ENCODE data around the gene CORO6. TPM values are rescaled to one million over a fixed set of nuclear protein-coding genes. Genes with fewer than 3 reads are reported as not detected.

Gene CORO6
- total and polyA plus RNA-seq, 2 of the 13 experiments (the other 11 are each of a cell fraction or from before 2014, with no cell fraction given): 0.42 to 0.82 TPM

GRCh38 chr17:29613352-29613837 lies 9.3 kb downstream of the CORO6 start (continued):
- TF ChIP-seq ZFP36 (IDR thresholded peaks at IDR 0.05; ENCODE audit: borderline replicate concordance, low read depth, low read length, partially characterized antibody) (no peak), ZSCAN25 (CRISPR knock-in tag; IDR thresholded peaks at IDR 0.05) (no peak), ZBTB20 (CRISPR knock-in tag; IDR thresholded peaks at IDR 0.05; ENCODE audit: borderline replicate concordance, low read depth) (no peak), ZSCAN20 (CRISPR knock-in tag; IDR thresholded peaks at IDR 0.05; ENCODE audit: borderline replicate concordance) (no peak), ZSCAN12 (CRISPR knock-in tag; IDR thresholded peaks at IDR 0.05) (no peak), ZNF282 (IDR thresholded peaks at IDR 0.05; ENCODE audit: partially characterized antibody) (no peak), TARDBP (CRISPR knock-in tag; IDR thresholded peaks at IDR 0.05) (peak; percentile 39; the same call in 1 of the 2 replicates), EHMT2 (IDR thresholded peaks at IDR 0.05; ENCODE audit: borderline replicate concordance, low read depth, low read length) (no peak), ZNF12 (CRISPR knock-in tag; IDR thresholded peaks at IDR 0.05) (no peak), MED1 (CRISPR knock-in tag; IDR thresholded peaks at IDR 0.05) (no peak), ATAD3A (CRISPR knock-in tag; IDR thresholded peaks at IDR 0.05) (no peak), PAX8 (CRISPR knock-in tag; IDR thresholded peaks at IDR 0.05; ENCODE audit: borderline replicate concordance) (no peak; the same call in 1 of the 2 replicates), HOXA7 (CRISPR knock-in tag; IDR thresholded peaks at IDR 0.05) (no peak), SRSF4 (IDR thresholded peaks at IDR 0.05; ENCODE audit: low read depth, low read length, poor library complexity, severe bottlenecking) (no peak), BRCA1 (CRISPR knock-in tag; IDR thresholded peaks at IDR 0.05) (no peak), KDM3A (CRISPR knock-in tag; IDR thresholded peaks at IDR 0.05; ENCODE audit: low read depth) (peak; percentile 53; the same call in 1 of the 2 replicates), NFE2 (CRISPR knock-in tag; IDR thresholded peaks at IDR 0.05) (no peak), ATF5 (CRISPR knock-in tag; IDR thresholded peaks at IDR 0.05; ENCODE audit: low read depth) (no peak), ZFP36L2 (CRISPR knock-in tag; IDR thresholded peaks at IDR 0.05) (no peak), NFYC (CRISPR knock-in tag; IDR thresholded peaks at IDR 0.05) (no peak), SCMH1 (CRISPR knock-in tag; IDR thresholded peaks at IDR 0.05; ENCODE audit: borderline replicate concordance) (no peak), EP300 (IDR thresholded peaks at IDR 0.05; ENCODE audit: low read depth in 2 of 2, low read length in 2 of 2) (0 out of 4 replicates have a peak, but pooled peaks of 1 of the 2 experiments have one; percentile 13), EP300 (CRISPR knock-in tag; IDR thresholded peaks at IDR 0.05; ENCODE audit: borderline replicate concordance) (no peak), BATF2 (CRISPR knock-in tag; IDR thresholded peaks at IDR 0.05) (peak; percentile 76), KLF9 (CRISPR knock-in tag; IDR thresholded peaks at IDR 0.05; ENCODE audit: low read depth) (no peak), BCL3 (CRISPR knock-in tag; IDR thresholded peaks at IDR 0.05) (no peak; the same call in 1 of the 2 replicates)
- TF ChIP-seq, protein P1, sequence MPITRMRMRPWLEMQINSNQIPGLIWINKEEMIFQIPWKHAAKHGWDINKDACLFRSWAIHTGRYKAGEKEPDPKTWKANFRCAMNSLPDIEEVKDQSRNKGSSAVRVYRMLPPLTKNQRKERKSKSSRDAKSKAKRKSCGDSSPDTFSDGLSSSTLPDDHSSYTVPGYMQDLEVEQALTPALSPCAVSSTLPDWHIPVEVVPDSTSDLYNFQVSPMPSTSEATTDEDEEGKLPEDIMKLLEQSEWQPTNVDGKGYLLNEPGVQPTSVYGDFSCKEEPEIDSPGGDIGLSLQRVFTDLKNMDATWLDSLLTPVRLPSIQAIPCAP (CRISPR knock-in tag; IDR thresholded peaks at IDR 0.05; ENCODE audit: low read depth): no peak
- TF ChIP-seq, protein P2, sequence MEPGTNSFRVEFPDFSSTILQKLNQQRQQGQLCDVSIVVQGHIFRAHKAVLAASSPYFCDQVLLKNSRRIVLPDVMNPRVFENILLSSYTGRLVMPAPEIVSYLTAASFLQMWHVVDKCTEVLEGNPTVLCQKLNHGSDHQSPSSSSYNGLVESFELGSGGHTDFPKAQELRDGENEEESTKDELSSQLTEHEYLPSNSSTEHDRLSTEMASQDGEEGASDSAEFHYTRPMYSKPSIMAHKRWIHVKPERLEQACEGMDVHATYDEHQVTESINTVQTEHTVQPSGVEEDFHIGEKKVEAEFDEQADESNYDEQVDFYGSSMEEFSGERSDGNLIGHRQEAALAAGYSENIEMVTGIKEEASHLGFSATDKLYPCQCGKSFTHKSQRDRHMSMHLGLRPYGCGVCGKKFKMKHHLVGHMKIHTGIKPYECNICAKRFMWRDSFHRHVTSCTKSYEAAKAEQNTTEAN (CRISPR knock-in tag; conservative IDR thresholded peaks at IDR 0.05): no peak
